Cardiac muscle cell (in vitro differentiated cells and primary cell): ENCODE data around the gene PCMTD2. TPM values are rescaled to one million over a fixed set of nuclear protein-coding genes. Genes with fewer than 3 reads are reported as not detected.

ENCODE experiments used
- DNase-seq, 2 donors: peaks; one replicate each; pipeline versions ENCODE4 v3.0.0 to v3.0.0-alpha.2; 2010 to 2017; ENCODE audit warnings: low read depth in 1 of 2, low spot score in 1 of 2
- H3K27ac ChIP-seq: fragments of 200-600 bp; sonication (generic); 2 replicates; pipeline ENCODE4 v1.5.1; 2016
- H3K27me3 ChIP-seq: fragments of 200-600 bp; sonication (generic); 2 replicates; pipeline ENCODE4 v1.6.0; 2016; ENCODE audit warnings: control low read depth
- H3K36me3 ChIP-seq: fragments of 200-600 bp; sonication (generic); 2 replicates; pipeline ENCODE4 v1.5.1; 2016; ENCODE audit warnings: control low read depth
- H3K4me1 ChIP-seq: fragments of 200-600 bp; sonication (generic); 2 replicates; pipeline ENCODE4 v1.8.1; 2017; ENCODE audit warnings: low read depth, mild to moderate bottlenecking, mixed run types
- H3K4me3 ChIP-seq: fragments of 200-600 bp; sonication (generic); 2 replicates; pipeline ENCODE4 v1.5.1; 2016; ENCODE audit warnings: mild to moderate bottlenecking
- H3K9me3 ChIP-seq: fragments of 200-600 bp; sonication (generic); 2 replicates; pipeline ENCODE4 v1.5.1; 2017; ENCODE audit warnings: low read depth, mild to moderate bottlenecking, control low read depth
- polyA plus RNA-seq: library from polyadenylated mRNA; unstranded; fragments of >200 nt; fragmentation: Nextera tagmentation; extraction: Ambion mirVana; gene quantifications from 2 replicates; pipeline ENCODE4 v1.2.1, GENCODE V29; 2016
- total RNA-seq: library from RNA; depleted of rRNA; stranded (reverse); fragments of >200 nt; gene quantifications from 2 replicates; pipeline ENCODE4 v1.2.3, GENCODE V29; 2016
- TF ChIP-seq, protein P1 (sequence below): IDR thresholded peaks from 2 replicates; pipeline ENCODE4 v1.5.1; 2012; ENCODE audit warnings: low read depth, mild to moderate bottlenecking, low read length

Gene PCMTD2
- total and polyA plus RNA-seq, 2 experiments from 2014 or later, result 50.4 to 186 TPM

DNA sequence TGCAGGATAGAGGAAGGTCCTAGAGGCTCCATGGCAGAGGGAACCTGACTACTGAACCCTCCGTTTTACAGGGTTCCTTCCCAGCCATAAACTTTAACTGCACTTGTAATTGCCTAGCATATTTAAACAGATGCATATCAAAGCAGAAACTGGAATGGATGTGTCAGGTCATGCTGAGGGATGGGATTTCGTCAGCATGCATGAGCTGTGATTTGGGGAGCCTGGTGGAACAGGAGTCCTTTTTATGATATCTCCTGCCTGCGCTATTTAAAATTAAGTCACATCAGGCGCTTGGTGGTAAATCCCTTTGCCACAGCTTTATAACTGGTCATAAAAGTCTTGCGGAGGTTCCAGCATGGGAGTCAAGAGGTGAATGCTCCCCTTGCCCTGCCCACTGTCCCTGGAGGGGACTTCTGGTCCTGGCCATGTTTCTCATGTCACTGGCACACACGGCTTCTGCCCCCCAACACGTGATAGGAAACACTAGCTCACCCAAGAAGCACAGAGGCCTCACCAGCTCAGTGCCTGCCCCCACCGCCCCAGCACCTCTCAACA, 26.0 kb upstream of the PCMTD2 start:
- Histone ChIP-seq H3K27ac (no peak overlapping the region), H3K9me3 (no peaks in the 10 kb centered on the region), H3K4me3 (no peak overlapping the region), H3K4me1 (peaks cover 2% of the 10 kb centered on the region), H3K27me3 (no peaks in the 10 kb centered on the region), H3K36me3 (no peaks in the 10 kb centered on the region)
- no peak for DNase-seq
- TF ChIP-seq, protein P1, sequence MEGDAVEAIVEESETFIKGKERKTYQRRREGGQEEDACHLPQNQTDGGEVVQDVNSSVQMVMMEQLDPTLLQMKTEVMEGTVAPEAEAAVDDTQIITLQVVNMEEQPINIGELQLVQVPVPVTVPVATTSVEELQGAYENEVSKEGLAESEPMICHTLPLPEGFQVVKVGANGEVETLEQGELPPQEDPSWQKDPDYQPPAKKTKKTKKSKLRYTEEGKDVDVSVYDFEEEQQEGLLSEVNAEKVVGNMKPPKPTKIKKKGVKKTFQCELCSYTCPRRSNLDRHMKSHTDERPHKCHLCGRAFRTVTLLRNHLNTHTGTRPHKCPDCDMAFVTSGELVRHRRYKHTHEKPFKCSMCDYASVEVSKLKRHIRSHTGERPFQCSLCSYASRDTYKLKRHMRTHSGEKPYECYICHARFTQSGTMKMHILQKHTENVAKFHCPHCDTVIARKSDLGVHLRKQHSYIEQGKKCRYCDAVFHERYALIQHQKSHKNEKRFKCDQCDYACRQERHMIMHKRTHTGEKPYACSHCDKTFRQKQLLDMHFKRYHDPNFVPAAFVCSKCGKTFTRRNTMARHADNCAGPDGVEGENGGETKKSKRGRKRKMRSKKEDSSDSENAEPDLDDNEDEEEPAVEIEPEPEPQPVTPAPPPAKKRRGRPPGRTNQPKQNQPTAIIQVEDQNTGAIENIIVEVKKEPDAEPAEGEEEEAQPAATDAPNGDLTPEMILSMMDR, result no peak

DNA sequence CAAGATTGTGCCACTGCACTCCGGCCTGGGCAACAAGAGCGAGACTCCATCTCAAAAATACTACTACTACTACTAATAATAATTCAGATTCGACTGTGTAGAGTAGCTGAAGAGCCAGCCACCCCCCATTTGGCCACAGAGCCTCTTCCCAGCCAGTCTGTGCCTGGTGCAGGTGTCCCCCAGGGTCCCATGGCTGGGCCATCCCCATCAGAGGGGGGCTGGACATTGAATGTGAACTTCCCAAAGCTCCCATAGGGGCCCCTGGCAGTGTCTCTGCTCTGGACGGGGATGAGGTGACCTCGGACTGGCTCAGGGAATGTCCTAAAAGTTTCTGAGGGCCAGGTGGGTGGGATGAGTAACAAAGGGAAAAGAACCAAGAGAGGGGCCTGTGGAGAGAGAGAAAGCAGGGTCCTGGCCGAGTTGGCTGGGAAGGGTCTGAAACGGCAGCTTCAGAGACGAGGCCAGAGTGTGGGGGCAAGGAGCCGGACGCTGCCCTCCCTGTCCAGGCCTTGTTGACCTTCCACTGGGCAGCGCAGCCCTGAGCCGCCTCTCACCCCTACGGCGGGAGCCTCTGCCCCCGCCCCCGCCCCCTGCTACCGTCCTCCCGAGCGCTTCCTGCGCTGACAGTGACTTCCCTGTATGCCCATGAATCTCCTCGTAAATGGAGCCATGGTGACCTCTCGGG, 24.9 kb upstream of the PCMTD2 start:
- Histone ChIP-seq H3K4me1 (no peaks in the 10 kb centered on the region), H3K36me3 (no peaks in the 10 kb centered on the region), H3K4me3 (no peak overlapping the region), H3K9me3 (no peaks in the 10 kb centered on the region), H3K27ac (no peak overlapping the region), H3K27me3 (no peaks in the 10 kb centered on the region)
- DNase-seq, result no peak
- TF ChIP-seq, protein P1, result no peak

DNA sequence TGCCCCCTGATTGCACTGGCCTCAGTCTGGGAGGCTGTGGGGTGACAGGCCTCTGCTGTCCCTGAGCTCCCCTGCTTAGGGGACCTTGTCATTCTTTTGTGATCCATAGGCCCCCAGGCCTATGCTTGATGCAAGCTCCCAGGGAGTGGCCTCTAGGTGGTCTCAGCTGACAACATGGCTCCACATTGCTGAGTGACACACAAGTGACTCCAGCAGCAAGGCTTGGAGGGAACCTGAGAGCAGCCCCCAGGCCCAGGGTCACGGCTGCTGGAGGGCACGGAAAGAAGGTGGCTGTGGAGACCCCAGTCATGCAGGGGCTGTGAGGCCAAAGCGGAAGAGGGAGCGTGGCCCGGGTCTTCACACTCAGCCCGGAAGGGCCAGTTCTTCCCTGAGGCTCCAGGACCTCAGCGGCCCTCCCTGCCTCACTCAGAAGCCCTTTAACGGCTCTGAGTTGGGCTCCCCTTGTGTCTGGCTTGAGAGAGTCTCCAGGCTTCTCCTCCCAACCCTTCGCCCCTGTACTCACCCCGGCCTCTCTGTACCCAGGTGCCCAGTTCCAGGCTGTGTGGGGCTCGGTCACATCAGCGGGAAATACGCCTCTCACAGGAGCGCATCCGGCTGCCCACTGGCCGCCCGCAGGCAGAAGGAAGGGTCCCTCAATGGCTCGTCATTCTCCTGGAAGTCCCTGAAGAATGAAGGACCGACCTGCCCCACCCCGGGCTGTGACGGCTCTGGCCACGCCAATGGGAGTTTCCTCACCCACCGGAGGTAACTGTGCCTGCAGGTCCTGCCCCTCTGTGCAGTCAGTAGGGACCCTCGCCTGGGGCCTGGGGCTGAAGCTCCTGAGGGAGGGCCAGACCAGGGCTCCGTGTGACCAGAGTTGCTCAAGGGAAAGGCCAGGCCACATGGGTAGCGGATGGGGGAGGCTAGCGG, 23.7 kb upstream of the PCMTD2 start:
- no peaks in the 10 kb centered on the region for H3K27me3 ChIP-seq
- TF ChIP-seq, protein P1, result no peak
- H3K36me3 ChIP-seq, result no peaks in the 10 kb centered on the region
- H3K27ac ChIP-seq, result no peak overlapping the region
- H3K4me1 ChIP-seq, result no peaks in the 10 kb centered on the region
- no peaks in the 10 kb centered on the region for H3K9me3 ChIP-seq
- H3K4me3 ChIP-seq, result no peak overlapping the region
- DNase-seq, result no peak

DNA sequence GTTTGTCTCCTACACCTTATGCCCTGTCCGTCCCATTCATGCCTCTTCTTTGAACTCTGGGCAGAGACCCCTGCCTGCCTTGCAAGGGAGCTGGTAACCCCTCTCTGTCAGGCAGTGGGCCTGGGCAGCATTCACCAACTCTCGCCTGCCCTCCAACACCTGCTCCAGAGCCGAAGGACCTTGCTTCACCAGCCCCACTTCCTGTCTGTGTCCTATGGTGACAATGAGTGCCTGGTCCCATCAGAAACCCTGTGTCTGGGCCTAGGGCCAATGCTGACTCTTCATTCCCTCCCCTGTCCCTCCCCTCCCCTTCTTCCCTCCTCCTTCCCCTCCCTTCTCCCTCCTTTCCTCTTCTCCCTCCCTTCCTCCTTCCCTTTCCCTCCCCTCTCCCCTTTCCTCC, 22.8 kb upstream of the PCMTD2 start:
- Histone ChIP-seq H3K27me3 (no peaks in the 10 kb centered on the region), H3K36me3 (no peaks in the 10 kb centered on the region), H3K27ac (no peak overlapping the region), H3K4me3 (no peak overlapping the region), H3K4me1 (no peaks in the 10 kb centered on the region), H3K9me3 (no peaks in the 10 kb centered on the region)
- DNase-seq, result no peak
- TF ChIP-seq, protein P1, result no peak

DNA sequence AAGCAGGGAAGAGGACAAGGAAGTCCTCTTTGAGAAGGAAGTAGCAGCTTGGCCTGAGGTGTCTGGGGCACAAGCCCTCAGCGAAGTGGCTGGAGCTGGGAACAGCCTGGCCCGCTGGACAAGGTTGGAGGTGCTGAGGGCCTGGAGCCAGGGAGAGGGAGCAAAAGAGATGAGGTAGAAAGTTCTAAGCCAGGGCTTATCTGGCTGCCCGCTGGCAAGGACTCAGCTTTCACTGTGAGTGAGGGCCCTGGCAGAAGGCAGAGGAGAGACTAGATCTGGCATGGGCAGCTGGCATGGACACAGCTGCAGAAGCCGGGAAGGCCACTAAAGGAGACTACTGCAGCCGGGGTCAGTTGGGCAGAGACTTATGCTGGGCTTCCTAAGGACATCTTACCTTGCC, 21.8 kb upstream of the PCMTD2 start:
- TF ChIP-seq, protein P1, result no peak
- H3K27ac ChIP-seq, result no peak overlapping the region

More for the DNA sequence above, 21.8 kb upstream of the PCMTD2 start:
- H3K27me3 ChIP-seq, result no peaks in the 10 kb centered on the region
- H3K4me3 ChIP-seq, result no peak overlapping the region
- H3K9me3 ChIP-seq, result no peaks in the 10 kb centered on the region
- no peak for DNase-seq
- no peaks in the 10 kb centered on the region for H3K4me1 ChIP-seq
- no peaks in the 10 kb centered on the region for H3K36me3 ChIP-seq
